Neural cell (in vitro differentiated cells): ENCODE data around the gene ORM2. TPM values are rescaled to one million over a fixed set of nuclear protein-coding genes. Genes with fewer than 3 reads are reported as not detected.

Experiments used
- H2AFZ ChIP-seq: fragments of 200-600, 300-800 bp; sonication (generic), shearing (Covaris generic); 2 replicates; pipeline ENCODE4 v1.6.0; 2014; ENCODE audit warnings: low read depth, mild to moderate bottlenecking, antibody characterized with exemption, low read length, moderate library complexity
- H3F3A ChIP-seq: fragments of 200-600 bp; shearing (Covaris generic); 2 replicates; pipeline ENCODE4 v1.6.1; 2016; ENCODE audit warnings: mild to moderate bottlenecking, moderate library complexity, mixed read lengths, antibody characterized with exemption, low read length; ENCODE audit not compliant: insufficient read depth, poor library complexity, severe bottlenecking
- H3K27ac ChIP-seq: fragments of 200-600, 300-800 bp; sonication (generic), shearing (Covaris generic); 2 replicates; pipeline ENCODE4 v1.5.1; 2014; ENCODE audit warnings: mild to moderate bottlenecking, low read length, moderate library complexity
- H3K27me3 ChIP-seq: fragments of 300-800, 200-600 bp; sonication (generic), shearing (Covaris generic); 2 replicates; pipeline ENCODE4 v1.6.0; 2014; ENCODE audit warnings: mild to moderate bottlenecking, low read depth, low read length, moderate library complexity; ENCODE audit not compliant: insufficient read depth
- H3K36me3 ChIP-seq: fragments of 300-800, 200-600 bp; sonication (generic), shearing (Covaris generic); 2 replicates; pipeline ENCODE4 v1.5.1; 2014; ENCODE audit warnings: mild to moderate bottlenecking, antibody characterized with exemption, low read length, moderate library complexity; ENCODE audit not compliant: insufficient read depth
- H3K4me2 ChIP-seq: fragments of 300-800, 200-600 bp; sonication (generic), shearing (Covaris generic); 2 replicates; pipeline ENCODE4 v1.6.0; 2014; ENCODE audit warnings: mild to moderate bottlenecking, low read length
- H3K4me3 ChIP-seq: fragments of 300-800, 200-600 bp; sonication (generic), shearing (Covaris generic); 2 replicates; pipeline ENCODE4 v1.5.1; 2014; ENCODE audit warnings: mild to moderate bottlenecking, low read length, moderate library complexity
- H3K79me2 ChIP-seq: fragments of 200-600 bp; shearing (Covaris generic); replicated peaks from 2 replicates; pipeline ENCODE4 v1.6.0; 2014; ENCODE audit warnings: mild to moderate bottlenecking, low read length, moderate library complexity; ENCODE audit not compliant: insufficient read depth
- H3K9ac ChIP-seq: fragments of 300-800, 200-600 bp; sonication (generic), shearing (Covaris generic); 2 replicates; pipeline ENCODE4 v1.6.1; 2016; ENCODE audit warnings: mild to moderate bottlenecking, low read length, mixed read lengths
- H3K9me2 ChIP-seq: fragments of 200-600 bp; shearing (Covaris generic); 2 replicates; pipeline ENCODE4 v1.6.1; 2016; ENCODE audit warnings: mild to moderate bottlenecking, low read length, mixed read lengths; ENCODE audit not compliant: insufficient read depth
- H3K9me3 ChIP-seq: fragments of 200-600, 300-800 bp; sonication (generic), shearing (Covaris generic); 2 replicates; pipeline ENCODE4 v1.6.1; 2016; ENCODE audit warnings: mild to moderate bottlenecking, mixed run types, low read length, moderate library complexity, mixed read lengths
- H4K20me1 ChIP-seq: fragments of 200-600 bp; shearing (Covaris generic); 2 replicates; pipeline ENCODE4 v1.6.1; 2016; ENCODE audit warnings: mild to moderate bottlenecking, mixed run types; ENCODE audit not compliant: insufficient read depth
- CTCF ChIP-seq: fragments of 450-650 bp; IDR thresholded peaks from 2 replicates; pipeline ENCODE4 v1.5.1; 2014; ENCODE audit warnings: antibody characterized with exemption, mild to moderate bottlenecking, moderate library complexity; ENCODE audit not compliant: poor library complexity, severe bottlenecking
- EP300 ChIP-seq: fragments of 450-650 bp; conservative IDR thresholded peaks from 2 replicates; pipeline ENCODE4 v1.6.1; 2014; ENCODE audit warnings: antibody characterized with exemption, mild to moderate bottlenecking, moderate library complexity; ENCODE audit not compliant: poor library complexity, severe bottlenecking
- EZH2 ChIP-seq: fragments of 200-600, 300-800 bp; shearing (Covaris generic), sonication (generic); IDR thresholded peaks from 2 replicates; pipeline ENCODE4 v1.6.1; 2014; ENCODE audit warnings: antibody characterized with exemption, low read length, borderline replicate concordance, mild to moderate bottlenecking; ENCODE audit not compliant: insufficient read depth, poor library complexity, severe bottlenecking
- MXI1 ChIP-seq: fragments of 450-650 bp; conservative IDR thresholded peaks from 2 replicates; pipeline ENCODE4 v1.6.1; 2014; ENCODE audit warnings: antibody characterized with exemption, mild to moderate bottlenecking; ENCODE audit not compliant: poor library complexity, severe bottlenecking
- POLR2AphosphoS5 ChIP-seq: IDR thresholded peaks from 2 replicates; pipeline ENCODE4 v1.6.1; 2012
- RAD21 ChIP-seq: fragments of 450-650 bp; conservative IDR thresholded peaks from 2 replicates; pipeline ENCODE4 v1.6.1; 2014; ENCODE audit warnings: antibody characterized with exemption, mild to moderate bottlenecking, moderate library complexity
- SMC3 ChIP-seq: fragments of 450-650 bp; conservative IDR thresholded peaks from 2 replicates; pipeline ENCODE4 v1.6.1; 2014; ENCODE audit warnings: antibody characterized with exemption, mild to moderate bottlenecking, moderate library complexity; ENCODE audit not compliant: poor library complexity
- TAF1 ChIP-seq: IDR thresholded peaks from 2 replicates; pipeline ENCODE4 v1.6.1; 2012; ENCODE audit warnings: low read depth
- polyA plus RNA-seq: library from polyadenylated mRNA; depleted of rRNA; stranded (reverse); fragments of >200 nt; gene quantifications from 2 replicates; pipeline ENCODE4 v1.2.3, GENCODE V29; 2014
- TF ChIP-seq, protein P1 (sequence below): IDR thresholded peaks from 2 replicates; pipeline ENCODE4 v1.6.1; 2012; ENCODE audit warnings: borderline replicate concordance

The ORM2 gene
- polyA plus RNA-seq, 1 donor from 2014 or later = not detected

- H3K9me3 ChIP-seq = no peaks in the 10 kb centered on the region
- H2AFZ ChIP-seq = no peak overlapping the region
- no peak overlapping the region for H3K4me3 ChIP-seq
- no peaks in the 10 kb centered on the region for H3F3A ChIP-seq
- H3K36me3 ChIP-seq = no peaks in the 10 kb centered on the region
- TF ChIP-seq EZH2 = no peak
- TF ChIP-seq, protein P1, sequence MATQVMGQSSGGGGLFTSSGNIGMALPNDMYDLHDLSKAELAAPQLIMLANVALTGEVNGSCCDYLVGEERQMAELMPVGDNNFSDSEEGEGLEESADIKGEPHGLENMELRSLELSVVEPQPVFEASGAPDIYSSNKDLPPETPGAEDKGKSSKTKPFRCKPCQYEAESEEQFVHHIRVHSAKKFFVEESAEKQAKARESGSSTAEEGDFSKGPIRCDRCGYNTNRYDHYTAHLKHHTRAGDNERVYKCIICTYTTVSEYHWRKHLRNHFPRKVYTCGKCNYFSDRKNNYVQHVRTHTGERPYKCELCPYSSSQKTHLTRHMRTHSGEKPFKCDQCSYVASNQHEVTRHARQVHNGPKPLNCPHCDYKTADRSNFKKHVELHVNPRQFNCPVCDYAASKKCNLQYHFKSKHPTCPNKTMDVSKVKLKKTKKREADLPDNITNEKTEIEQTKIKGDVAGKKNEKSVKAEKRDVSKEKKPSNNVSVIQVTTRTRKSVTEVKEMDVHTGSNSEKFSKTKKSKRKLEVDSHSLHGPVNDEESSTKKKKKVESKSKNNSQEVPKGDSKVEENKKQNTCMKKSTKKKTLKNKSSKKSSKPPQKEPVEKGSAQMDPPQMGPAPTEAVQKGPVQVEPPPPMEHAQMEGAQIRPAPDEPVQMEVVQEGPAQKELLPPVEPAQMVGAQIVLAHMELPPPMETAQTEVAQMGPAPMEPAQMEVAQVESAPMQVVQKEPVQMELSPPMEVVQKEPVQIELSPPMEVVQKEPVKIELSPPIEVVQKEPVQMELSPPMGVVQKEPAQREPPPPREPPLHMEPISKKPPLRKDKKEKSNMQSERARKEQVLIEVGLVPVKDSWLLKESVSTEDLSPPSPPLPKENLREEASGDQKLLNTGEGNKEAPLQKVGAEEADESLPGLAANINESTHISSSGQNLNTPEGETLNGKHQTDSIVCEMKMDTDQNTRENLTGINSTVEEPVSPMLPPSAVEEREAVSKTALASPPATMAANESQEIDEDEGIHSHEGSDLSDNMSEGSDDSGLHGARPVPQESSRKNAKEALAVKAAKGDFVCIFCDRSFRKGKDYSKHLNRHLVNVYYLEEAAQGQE = no peak
- TF ChIP-seq MXI1 = no peak
- TF ChIP-seq TAF1 = no peak
- no peak for TF ChIP-seq SMC3
- TF ChIP-seq CTCF = no peak
- no peak for TF ChIP-seq EP300
- no peak for TF ChIP-seq RAD21
- TF ChIP-seq POLR2AphosphoS5 = no peak
- H3K9me2 ChIP-seq = no peaks in the 10 kb centered on the region
- no peaks in the 10 kb centered on the region for H3K27me3 ChIP-seq
- no peak overlapping the region for H3K4me2 ChIP-seq
- no peak overlapping the region for H3K27ac ChIP-seq
- no peaks in the 10 kb centered on the region for H4K20me1 ChIP-seq
- H3K79me2 ChIP-seq = no peaks in the 10 kb centered on the region
- no peak overlapping the region for H3K9ac ChIP-seq
These were observed 15.3 kb upstream of the ORM2 start for GRCh38 chr9:114314256-114314867.

DNA sequence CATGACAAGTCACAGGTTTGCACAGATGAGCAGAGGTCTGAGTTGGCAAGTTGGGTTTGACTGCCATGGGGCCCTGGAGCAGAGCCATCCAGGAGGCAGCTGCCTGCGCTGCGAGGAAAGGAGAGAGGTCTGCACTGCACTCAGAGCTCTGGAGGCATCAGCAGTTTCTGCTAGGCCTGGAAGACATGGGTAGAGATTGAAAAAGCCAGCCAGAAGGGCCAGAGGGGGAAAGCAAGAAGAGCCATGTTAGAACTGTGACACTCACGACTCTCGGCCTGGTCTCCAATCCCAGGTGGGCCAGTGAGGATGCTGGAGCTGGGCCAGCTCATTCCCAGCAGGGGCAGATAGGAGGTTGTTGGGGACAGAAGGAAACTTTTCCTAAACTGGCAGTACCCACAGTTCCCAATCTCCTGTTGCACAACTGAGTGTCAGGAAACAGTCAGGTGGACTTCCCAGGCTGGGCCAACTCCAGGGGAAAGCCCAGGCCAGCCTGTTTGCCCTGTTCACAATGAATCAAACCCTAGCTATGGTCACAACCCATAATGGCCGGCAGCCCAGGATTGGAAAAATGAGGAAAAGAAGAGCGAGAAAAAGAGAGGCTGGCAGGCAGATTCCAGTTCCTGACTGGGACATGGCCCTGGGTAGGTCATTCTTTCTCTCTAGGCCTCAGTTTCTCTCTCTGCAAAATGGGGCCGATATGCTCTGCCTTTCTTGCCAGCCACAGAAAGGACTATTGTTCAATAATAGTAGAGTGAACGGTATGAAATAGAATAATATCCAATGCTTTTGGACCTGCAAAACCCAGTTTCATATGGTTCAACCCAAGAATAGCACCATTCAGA lies 14.6 kb upstream of the ORM2 start:
- Histone ChIP-seq H3K9me2 (no peaks in the 10 kb centered on the region), H3K9ac (no peak overlapping the region), H3K27ac (no peak overlapping the region), H3K36me3 (no peaks in the 10 kb centered on the region), H3K27me3 (no peaks in the 10 kb centered on the region), H3K4me2 (no peak overlapping the region), H4K20me1 (no peaks in the 10 kb centered on the region), H3K9me3 (no peaks in the 10 kb centered on the region), H3K4me3 (no peak overlapping the region), H2AFZ (no peak overlapping the region), H3F3A (no peaks in the 10 kb centered on the region), H3K79me2 (no peaks in the 10 kb centered on the region)
- TF ChIP-seq RAD21 = no peak
- no peak for TF ChIP-seq EP300
- TF ChIP-seq CTCF = no peak
- TF ChIP-seq SMC3 = no peak
- TF ChIP-seq, protein P1 = no peak
- TF ChIP-seq MXI1 = no peak
- TF ChIP-seq EZH2 = no peak
- no peak for TF ChIP-seq POLR2AphosphoS5
- no peak for TF ChIP-seq TAF1
